Lung (tissue), 12 donors: Measurements from ENCODE around the gene WAPL. TPM values are rescaled to one million over a fixed set of nuclear protein-coding genes. Genes with fewer than 3 reads are reported as not detected.

ENCODE experiments used
- ATAC-seq: fragments of 200-7000 bp; cut with Tn5 transposase; one replicate; pipeline ENCODE4 v1.9.1; 2020; ENCODE audit warnings: moderate number of reproducible peaks; ENCODE audit not compliant: insufficient read depth, low FRiP score
- DNase-seq, 3 donors: peaks; one replicate each; pipeline ENCODE4 v3.0.0-alpha.2; 2013 to 2017
- H3K27ac ChIP-seq, 2 donors: one replicate each; pipeline ENCODE4 v1.5.1; 2013; ENCODE audit warnings: mild to moderate bottlenecking in 2 of 2, moderate library complexity in 2 of 2, control low read depth in 1 of 2, inconsistent platforms in 1 of 2, low read depth in 1 of 2, low read length in 1 of 2
- H3K27me3 ChIP-seq, 3 donors: one replicate each; pipeline ENCODE4 v1.5.1; 2013; ENCODE audit warnings: low read length in 2 of 3; ENCODE audit not compliant: control insufficient read depth in 3 of 3, insufficient read depth in 3 of 3
- H3K36me3 ChIP-seq, 4 donors: one replicate each; pipeline ENCODE4 v1.5.1; 2013; ENCODE audit warnings: low read length in 4 of 4, mild to moderate bottlenecking in 1 of 4, moderate library complexity in 1 of 4; ENCODE audit not compliant: control insufficient read depth in 4 of 4, insufficient read depth in 4 of 4
- H3K4me1 ChIP-seq, 5 donors: one replicate each; pipeline ENCODE4 v1.5.1; 2013; ENCODE audit warnings: low read length in 5 of 5, mild to moderate bottlenecking in 2 of 5, moderate library complexity in 1 of 5; ENCODE audit not compliant: control insufficient read depth in 5 of 5, insufficient read depth in 5 of 5
- H3K4me3 ChIP-seq: one replicate; pipeline ENCODE4 v1.5.1; 2013; ENCODE audit warnings: mild to moderate bottlenecking, control low read depth, moderate library complexity
- H3K9ac ChIP-seq, 2 donors: one replicate each; pipeline ENCODE4 v1.5.1; 2013; ENCODE audit warnings: low read length in 2 of 2, control low read depth in 1 of 2; ENCODE audit not compliant: insufficient read depth in 1 of 2
- H3K9me3 ChIP-seq, 4 donors: one replicate each; pipeline ENCODE4 v1.5.1; 2013; ENCODE audit warnings: low read length in 3 of 4, mild to moderate bottlenecking in 1 of 4, moderate library complexity in 1 of 4; ENCODE audit not compliant: control insufficient read depth in 4 of 4, insufficient read depth in 3 of 4
- CTCF ChIP-seq: IDR thresholded peaks from 2 replicates; pipeline ENCODE4 v1.5.1; 2012; ENCODE audit warnings: mild to moderate bottlenecking; ENCODE audit errors: control extremely low read depth, extremely low read depth
- WGBS, 2 donors: extraction: QIAGEN DNeasy Blood & Tissue Kit; methylation state at CpG; one replicate each; pipeline ENCODE4 v1.1.7; 2013; 5-methylcytosine and 5-hydroxymethylcytosine counted together
- polyA plus RNA-seq, 2 donors: library from polyadenylated mRNA; stranded (reverse); fragments of 200-250 nt; gene quantifications; one replicate each; pipeline ENCODE4 v1.2.1, GENCODE V29; 2013
- total RNA-seq, 2 donors: library from RNA; depleted of rRNA in 1 of 2; stranded (reverse); fragments of >200 nt in 1 of 2; gene quantifications; one replicate each; pipeline ENCODE4 v1.2.1, GENCODE V29; 2014 to 2021
- donor health status: control.
- donor health status: control.
- donor health status: Bipolar disorder and iron deficiency.
- donor health status: healthy.
- donor health status: DM: yes; HTN: yes; CAD: no.

WAPL gene
- total and polyA plus RNA-seq, 4 donors: 15.0 to 67.8 (median 24.0) TPM

- H3K4me1 ChIP-seq: peaks cover 0 to 2% (median 0%) of the 10 kb centered on the region in 5 donors
- no peaks in the 10 kb centered on the region for H3K36me3 ChIP-seq
- no peak overlapping the region for H3K4me3 ChIP-seq
- ATAC-seq (no peak), DNase-seq (no peak)
- no peak overlapping the region for H3K9ac ChIP-seq
- H3K9me3 ChIP-seq: no peaks in the 10 kb centered on the region
- H3K27ac ChIP-seq: no peak overlapping the region
- WGBS, 2 donors: 85 to 89% methylated on average over 15 of the region's 15 CpGs
- TF ChIP-seq CTCF: no peak
- H3K27me3 ChIP-seq: no peaks in the 10 kb centered on the region
Observed at GRCh38 chr10:86556933-86557649, 35.5 kb upstream of the WAPL start.

DNA sequence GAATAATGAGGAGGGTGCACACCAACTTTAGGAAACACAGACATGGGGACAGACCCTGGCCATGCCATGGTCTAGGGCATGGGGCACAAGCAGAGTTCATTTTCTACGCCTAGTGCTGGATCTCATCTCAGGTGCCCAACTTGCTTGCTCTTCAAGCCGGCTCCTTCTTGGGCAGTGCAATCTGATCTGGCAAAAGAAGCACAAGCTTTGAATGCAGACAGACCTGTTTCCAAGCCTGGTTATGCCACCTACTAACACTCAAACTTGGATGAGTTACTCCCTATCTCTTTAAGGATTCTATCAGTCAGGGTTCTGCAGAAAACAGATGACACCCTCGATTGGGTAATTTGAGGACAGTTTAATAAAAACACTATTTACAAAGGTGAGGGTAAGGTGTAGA lies 34.9 kb upstream of the WAPL start:
- no peak for TF ChIP-seq CTCF
- H3K9me3 ChIP-seq: no peaks in the 10 kb centered on the region
- WGBS, 2 donors: 66 to 83% methylated on average over 3 of the region's 3 CpGs
- ATAC-seq: no peak
- no peaks in the 10 kb centered on the region for H3K27me3 ChIP-seq
- no peak overlapping the region for H3K4me3 ChIP-seq
- H3K9ac ChIP-seq: no peak overlapping the region
- H3K4me1 ChIP-seq: peaks cover 0 to 2% (median 0%) of the 10 kb centered on the region in 5 donors
- peak in 2 of 3 donors; percentile 6 to 49 for DNase-seq
- no peaks in the 10 kb centered on the region for H3K36me3 ChIP-seq
- no peak overlapping the region for H3K27ac ChIP-seq

DNA sequence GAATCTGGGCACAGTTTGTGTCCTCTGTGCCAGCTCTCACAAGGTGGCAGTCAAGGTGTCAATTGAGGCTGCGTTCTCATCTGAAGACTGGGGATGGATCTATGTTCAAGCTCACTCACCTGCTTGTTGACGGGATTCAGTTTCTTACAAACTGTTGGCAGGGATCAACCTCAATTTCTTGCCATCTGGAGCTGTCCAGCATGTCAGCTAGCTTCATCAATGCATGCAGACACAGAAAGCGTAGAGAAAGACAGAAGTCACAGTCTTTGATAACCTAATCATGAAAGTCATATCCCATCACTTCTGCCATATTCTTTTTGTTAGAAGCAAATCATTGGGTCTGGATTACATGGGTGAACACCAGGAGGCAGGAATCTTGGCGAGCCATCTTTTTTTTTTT lies 32.0 kb upstream of the WAPL start:
- no peak overlapping the region for H3K9ac ChIP-seq
- H3K27me3 ChIP-seq: no peaks in the 10 kb centered on the region
- no peak overlapping the region for H3K4me3 ChIP-seq
- DNase-seq (no peak), ATAC-seq (no peak)
- peaks cover 0 to under 1% (median 0%) of the 10 kb centered on the region in 4 donors for H3K9me3 ChIP-seq
- 79 to 83% methylated on average over 4 of the region's 4 CpGs for WGBS, 2 donors
- no peaks in the 10 kb centered on the region for H3K36me3 ChIP-seq
- no peak overlapping the region for H3K27ac ChIP-seq
- peaks cover 0 to 2% (median 0%) of the 10 kb centered on the region in 5 donors for H3K4me1 ChIP-seq
- TF ChIP-seq CTCF: no peak
